Fibroblast of lung (primary cell): ENCODE results near the gene SP8.

Experiments used
- CTCF ChIP-seq, 2 donors: IDR thresholded peaks in 1 of 2; conservative IDR thresholded peaks in 1 of 2; 1 replicate in 1 of 2; 2 replicates in 1 of 2; pipeline ENCODE4 v1.5.1; 2011 to 2012; ENCODE audit warnings: low read length in 2 of 2, control low read depth in 1 of 2, inconsistent platforms in 1 of 2, low read depth in 1 of 2, mild to moderate bottlenecking in 1 of 2
- EZH2 ChIP-seq: IDR thresholded peaks from 2 replicates; pipeline ENCODE4 v1.5.1; 2012; ENCODE audit warnings: low read length, control low read depth, mild to moderate bottlenecking; ENCODE audit errors: missing control alignments

- TF ChIP-seq CTCF (conservative IDR thresholded peaks at IDR 0.05 in 1 of 2, IDR thresholded peaks at IDR 0.05 in 1 of 2; ENCODE audit: low read depth in 1 of 2, low read length in 2 of 2), result no peak
- no peak for TF ChIP-seq EZH2
These were observed 10.3 kb downstream of the SP8 start for GRCh38 chr7:20776214-20776911.
